HFFc6 (cell line): ENCODE data around the gene CD300H. TPM values are rescaled to one million over a fixed set of nuclear protein-coding genes. Genes with fewer than 3 reads are reported as not detected.

Experiments used
- DNase-seq: peaks from one replicate; pipeline ENCODE4 v3.0.0-alpha.2; 2018
- H3K27ac Mint-ChIP-seq: 2 replicates; pipeline ENCODE4 v1.8.0; 2020; ENCODE audit warnings: mild to moderate bottlenecking, mixed read lengths
- H3K27me3 Mint-ChIP-seq: 2 replicates; pipeline ENCODE4 v1.8.0; 2021; ENCODE audit warnings: mild to moderate bottlenecking, moderate library complexity, mixed read lengths; ENCODE audit not compliant: insufficient read depth
- H3K36me3 Mint-ChIP-seq: 2 replicates; pipeline ENCODE4 v1.8.0; 2021; ENCODE audit warnings: low read depth, mixed read lengths
- H3K4me1 Mint-ChIP-seq: 2 replicates; pipeline ENCODE4 v1.8.0; 2020; ENCODE audit warnings: low read depth, mixed read lengths
- H3K4me3 Mint-ChIP-seq: 2 replicates; pipeline ENCODE4 v1.8.0; 2020; ENCODE audit warnings: mild to moderate bottlenecking, moderate library complexity, mixed read lengths
- H3K9me3 Mint-ChIP-seq: 2 replicates; pipeline ENCODE4 v1.8.0; 2020; ENCODE audit warnings: mild to moderate bottlenecking, mixed read lengths
- total RNA-seq, 6 experiments: library from RNA; stranded (reverse); fragmentation: NEBNext Ultra II Directional; extraction: Animal tissue kit (Norgen Biotek cat#: 25700); gene quantifications; 2 replicates in 1 of 6; 3 replicates in 5 of 6; pipeline ENCODE4 v1.2.3, GENCODE V29; 2021
- TF ChIP-seq, protein P1 (sequence below): fragments of 200-600 bp; sonication (generic); IDR thresholded peaks from 2 replicates; pipeline ENCODE4 v1.5.0; 2021; ENCODE audit warnings: antibody characterized with exemption, mild to moderate bottlenecking

The CD300H gene
- total RNA-seq, 6 experiments from 2014 or later = not detected

DNA sequence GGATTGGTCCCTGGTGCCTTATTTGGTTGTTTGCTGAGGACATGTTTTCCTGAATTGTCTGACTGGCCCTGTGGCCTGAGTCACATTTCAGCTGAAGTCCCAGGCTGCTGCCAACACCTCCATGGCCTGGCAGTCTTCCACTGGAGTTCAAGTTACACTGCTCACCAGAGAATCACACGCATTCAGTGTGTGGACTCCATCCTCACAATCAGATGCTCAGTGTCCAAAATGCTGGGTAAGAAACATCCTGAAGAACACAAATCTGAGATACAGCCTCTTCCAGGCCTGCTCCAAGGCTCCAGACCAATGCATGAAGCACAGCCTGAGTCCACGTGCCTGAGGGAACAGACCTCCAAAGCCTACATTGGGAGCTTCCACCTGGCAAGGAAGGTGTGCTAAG lies 55.3 kb downstream of the CD300H start:
- no peak overlapping the region for H3K27ac Mint-ChIP-seq
- TF ChIP-seq, protein P1, sequence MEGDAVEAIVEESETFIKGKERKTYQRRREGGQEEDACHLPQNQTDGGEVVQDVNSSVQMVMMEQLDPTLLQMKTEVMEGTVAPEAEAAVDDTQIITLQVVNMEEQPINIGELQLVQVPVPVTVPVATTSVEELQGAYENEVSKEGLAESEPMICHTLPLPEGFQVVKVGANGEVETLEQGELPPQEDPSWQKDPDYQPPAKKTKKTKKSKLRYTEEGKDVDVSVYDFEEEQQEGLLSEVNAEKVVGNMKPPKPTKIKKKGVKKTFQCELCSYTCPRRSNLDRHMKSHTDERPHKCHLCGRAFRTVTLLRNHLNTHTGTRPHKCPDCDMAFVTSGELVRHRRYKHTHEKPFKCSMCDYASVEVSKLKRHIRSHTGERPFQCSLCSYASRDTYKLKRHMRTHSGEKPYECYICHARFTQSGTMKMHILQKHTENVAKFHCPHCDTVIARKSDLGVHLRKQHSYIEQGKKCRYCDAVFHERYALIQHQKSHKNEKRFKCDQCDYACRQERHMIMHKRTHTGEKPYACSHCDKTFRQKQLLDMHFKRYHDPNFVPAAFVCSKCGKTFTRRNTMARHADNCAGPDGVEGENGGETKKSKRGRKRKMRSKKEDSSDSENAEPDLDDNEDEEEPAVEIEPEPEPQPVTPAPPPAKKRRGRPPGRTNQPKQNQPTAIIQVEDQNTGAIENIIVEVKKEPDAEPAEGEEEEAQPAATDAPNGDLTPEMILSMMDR = no peak
- peaks cover 68% of the 10 kb centered on the region for H3K9me3 Mint-ChIP-seq
- peaks cover 18% of the 10 kb centered on the region for H3K36me3 Mint-ChIP-seq
- no peak for DNase-seq
- no peak overlapping the region for H3K4me3 Mint-ChIP-seq
- peaks cover 9% of the 10 kb centered on the region for H3K27me3 Mint-ChIP-seq
- no peaks in the 10 kb centered on the region for H3K4me1 Mint-ChIP-seq

Other genes starting within 250 kb of the CD300H start
- not detected for gene KIF19, start 241.3 kb downstream of the CD300H start, total RNA-seq
- gene BTBD17, start 205.6 kb downstream of the CD300H start, total RNA-seq = not detected
- gene GPR142, start 200.0 kb downstream of the CD300H start, total RNA-seq = not detected
- not detected for gene GPRC5C, start 135.4 kb downstream of the CD300H start, total RNA-seq
- not detected for gene CD300A, start 100.9 kb downstream of the CD300H start, total RNA-seq
- gene CD300LB, start 36.0 kb downstream of the CD300H start, total RNA-seq = not detected
- not detected for gene CD300C, start 21.4 kb downstream of the CD300H start, total RNA-seq
- not detected for gene CD300LD, start 24.8 kb upstream of the CD300H start, total RNA-seq
- not detected for gene CD300E, start 56.2 kb upstream of the CD300H start, total RNA-seq
- gene CD300LF, start 145.4 kb upstream of the CD300H start, total RNA-seq = not detected
- under 1 TPM in 3 of 6 experiments, not detected in 3; 0.11 to 0.28 (median 0.12) TPM for gene RAB37, start 169.7 kb upstream of the CD300H start, total RNA-seq
- gene NHERF1, start 181.1 kb upstream of the CD300H start, total RNA-seq = 10 to 100 TPM; 15.7 to 18.9 (median 17.5) TPM
- gene NAT9, start 208.8 kb upstream of the CD300H start, total RNA-seq = 10 to 100 TPM; 40.9 to 50.7 (median 46.6) TPM